PC-3 (cell line): ENCODE data around the gene CTNNBIP1. TPM values are rescaled to one million over a fixed set of nuclear protein-coding genes. Genes with fewer than 3 reads are reported as not detected.

ENCODE experiments used
- ATAC-seq: fragments of 200-7000 bp; cut with Tn5 transposase; 2 replicates; pipeline ENCODE4 v1.9.1; 2020; ENCODE audit warnings: mild to moderate bottlenecking, moderate library complexity
- BruUV-seq: library from RNA; stranded (reverse); fragments of 400-500 nt; replicated peaks from 2 replicates; lab custom pipeline; 2021; lab: Mats Ljungman, UMichigan
- CTCF ChIA-PET: fragments of 300-600 bp; sonication (Branson Sonifier 250); formaldehyde crosslinking; loops from one replicate; lab custom pipeline; 2022; ENCODE audit warnings: antibody characterized with exemption; lab: Charles Lee
- POLR2A ChIA-PET: fragments of 300-600 bp; sonication (Branson Sonifier 250); formaldehyde crosslinking; loops from one replicate; lab custom pipeline; 2022; ENCODE audit warnings: antibody characterized with exemption; ENCODE audit not compliant: unreplicated experiment; lab: Charles Lee
- DNase-seq: peaks from one replicate; pipeline ENCODE4 v3.0.0-alpha.2; 2015
- H2AFZ ChIP-seq: fragments of 300-600 bp; sonication (generic); 2 replicates; pipeline ENCODE4 v1.6.0; 2016; ENCODE audit warnings: antibody characterized with exemption, low read length
- H3F3A ChIP-seq: fragments of 300-600 bp; sonication (generic); one replicate; pipeline ENCODE4 v1.6.0; 2017; ENCODE audit warnings: antibody characterized with exemption, low read length, control low read depth, mild to moderate bottlenecking; ENCODE audit not compliant: unreplicated experiment
- H3K27ac ChIP-seq: fragments of 300-600 bp; sonication (generic); 2 replicates; pipeline ENCODE4 v1.5.1; 2016; ENCODE audit warnings: mild to moderate bottlenecking, low read length
- H3K27me3 ChIP-seq: fragments of 300-600 bp; sonication (generic); 2 replicates; pipeline ENCODE4 v1.6.1; 2016; ENCODE audit warnings: low read length, mixed read lengths
- H3K36me3 ChIP-seq: fragments of 300-600 bp; sonication (generic); 2 replicates; pipeline ENCODE4 v1.6.1; 2016; ENCODE audit warnings: low read depth, mixed run types, low read length, mixed read lengths
- H3K4me1 ChIP-seq: fragments of 300-600 bp; sonication (generic); 2 replicates; pipeline ENCODE4 v1.5.1; 2016; ENCODE audit warnings: low read length; ENCODE audit not compliant: insufficient read depth
- H3K4me2 ChIP-seq: fragments of 300-600 bp; sonication (generic); 2 replicates; pipeline ENCODE4 v1.6.0; 2016; ENCODE audit warnings: low read length
- H3K4me3 ChIP-seq: fragments of 300-600 bp; sonication (generic); 2 replicates; pipeline ENCODE4 v1.5.1; 2016; ENCODE audit warnings: mild to moderate bottlenecking, low read length, mixed read lengths
- H3K79me2 ChIP-seq: fragments of 300-600 bp; sonication (generic); 2 replicates; pipeline ENCODE4 v1.6.1; 2017; ENCODE audit warnings: low read length, mixed read lengths
- H3K9ac ChIP-seq: fragments of 300-600 bp; sonication (generic); 2 replicates; pipeline ENCODE4 v1.6.0; 2016; ENCODE audit warnings: mild to moderate bottlenecking, low read length
- H3K9me2 ChIP-seq: fragments of 300-600 bp; sonication (generic); replicated peaks from 2 replicates; pipeline ENCODE4 v1.6.1; 2016; ENCODE audit warnings: mixed run types, low read length, mixed read lengths
- H3K9me3 ChIP-seq: fragments of 300-600 bp; sonication (generic); 2 replicates; pipeline ENCODE4 v1.6.1; 2016; ENCODE audit warnings: low read length, mixed read lengths
- H4K20me1 ChIP-seq: fragments of 300-600 bp; sonication (generic); 2 replicates; pipeline ENCODE4 v1.6.1; 2016; ENCODE audit warnings: low read length, mixed read lengths
- EZH2 ChIP-seq: fragments of 300-600 bp; sonication (generic); IDR thresholded peaks from one replicate; pipeline ENCODE4 v1.6.1; 2017; ENCODE audit warnings: antibody characterized with exemption, mild to moderate bottlenecking, low read length; ENCODE audit not compliant: unreplicated experiment
- EZH2phosphoT487 ChIP-seq: fragments of 300-600 bp; sonication (generic); IDR thresholded peaks from 2 replicates; pipeline ENCODE4 v1.6.1; 2018; ENCODE audit warnings: mild to moderate bottlenecking, antibody characterized with exemption, low read length, borderline replicate concordance
- intact Hi-C: fragments of 100-400 bp; cut with micrococcal nuclease; formaldehyde crosslinking; loops from 2 replicates; pipeline ENCODE4 v1.9.0; 2023
- total RNA-seq: library from RNA; depleted of rRNA; stranded (reverse); fragments of >200 nt; gene quantifications from 2 replicates; pipeline ENCODE4 v1.2.3, GENCODE V29; 2014
- TF ChIP-seq, protein P1 (sequence below): fragments of 300-600 bp; sonication (generic); conservative IDR thresholded peaks from 2 replicates; pipeline ENCODE4 v1.5.1; 2017; ENCODE audit warnings: antibody characterized with exemption, low read depth, mild to moderate bottlenecking, low read length

Gene CTNNBIP1
- total RNA-seq, 1 experiment from 2014 or later = 78.1 TPM

- H3K36me3 ChIP-seq = no peaks in the 10 kb centered on the region
- no peaks in the 10 kb centered on the region for H3K27me3 ChIP-seq
- no peaks in the 10 kb centered on the region for H3K9me3 ChIP-seq
- H3K4me1 ChIP-seq = peaks cover 24% of the 10 kb centered on the region
- DNase-seq = no peak
- no peak overlapping the region for H2AFZ ChIP-seq
- no peak for ATAC-seq
- intact Hi-C loops = no loop called here
- no peak overlapping the region for H3K27ac ChIP-seq
- no peak overlapping the region for H3K9ac ChIP-seq
- BruUV-seq = no TSS peak
- H3F3A ChIP-seq = no peaks in the 10 kb centered on the region
- ChIA-PET CTCF (no interaction called here), POLR2A (no interaction called here)
- H3K79me2 ChIP-seq = no peaks in the 10 kb centered on the region
- H3K9me2 ChIP-seq = no peaks in the 10 kb centered on the region
- TF ChIP-seq EZH2 (no peak), EZH2phosphoT487 (no peak)
- TF ChIP-seq, protein P1, sequence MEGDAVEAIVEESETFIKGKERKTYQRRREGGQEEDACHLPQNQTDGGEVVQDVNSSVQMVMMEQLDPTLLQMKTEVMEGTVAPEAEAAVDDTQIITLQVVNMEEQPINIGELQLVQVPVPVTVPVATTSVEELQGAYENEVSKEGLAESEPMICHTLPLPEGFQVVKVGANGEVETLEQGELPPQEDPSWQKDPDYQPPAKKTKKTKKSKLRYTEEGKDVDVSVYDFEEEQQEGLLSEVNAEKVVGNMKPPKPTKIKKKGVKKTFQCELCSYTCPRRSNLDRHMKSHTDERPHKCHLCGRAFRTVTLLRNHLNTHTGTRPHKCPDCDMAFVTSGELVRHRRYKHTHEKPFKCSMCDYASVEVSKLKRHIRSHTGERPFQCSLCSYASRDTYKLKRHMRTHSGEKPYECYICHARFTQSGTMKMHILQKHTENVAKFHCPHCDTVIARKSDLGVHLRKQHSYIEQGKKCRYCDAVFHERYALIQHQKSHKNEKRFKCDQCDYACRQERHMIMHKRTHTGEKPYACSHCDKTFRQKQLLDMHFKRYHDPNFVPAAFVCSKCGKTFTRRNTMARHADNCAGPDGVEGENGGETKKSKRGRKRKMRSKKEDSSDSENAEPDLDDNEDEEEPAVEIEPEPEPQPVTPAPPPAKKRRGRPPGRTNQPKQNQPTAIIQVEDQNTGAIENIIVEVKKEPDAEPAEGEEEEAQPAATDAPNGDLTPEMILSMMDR = no peak
- H3K4me2 ChIP-seq = no peak overlapping the region
- no peaks in the 10 kb centered on the region for H4K20me1 ChIP-seq
- H3K4me3 ChIP-seq = no peak overlapping the region
Measured at GRCh38 chr1:9845914-9846313, 64.2 kb downstream of the CTNNBIP1 start.

GRCh38 chr1:9844756-9845155, 65.3 kb downstream of the CTNNBIP1 start:
- Histone ChIP-seq H3K36me3 (no peaks in the 10 kb centered on the region), H3K4me1 (peaks cover 24% of the 10 kb centered on the region), H4K20me1 (no peaks in the 10 kb centered on the region), H3K9me2 (no peaks in the 10 kb centered on the region), H3K9me3 (no peaks in the 10 kb centered on the region), H3K27me3 (no peaks in the 10 kb centered on the region), H2AFZ (no peak overlapping the region), H3F3A (no peaks in the 10 kb centered on the region), H3K27ac (no peak overlapping the region), H3K4me3 (no peak overlapping the region), H3K9ac (no peak overlapping the region), H3K79me2 (no peaks in the 10 kb centered on the region), H3K4me2 (no peak overlapping the region)
- no TSS peak for BruUV-seq
- DNase-seq = no peak
- TF ChIP-seq, protein P1 = no peak
- TF ChIP-seq EZH2phosphoT487 (no peak), EZH2 (no peak)
- intact Hi-C loops = no loop called here
- ATAC-seq = no peak
- ChIA-PET CTCF (no interaction called here), POLR2A (no interaction called here)

- H3K4me1 ChIP-seq = peaks cover 24% of the 10 kb centered on the region
- no peaks in the 10 kb centered on the region for H4K20me1 ChIP-seq
- ATAC-seq (peak; percentile 8; the same call in 1 of the 2 replicates), DNase-seq (no peak)
- H3K27me3 ChIP-seq = no peaks in the 10 kb centered on the region
- H3K9me2 ChIP-seq = no peaks in the 10 kb centered on the region
- H3K79me2 ChIP-seq = no peaks in the 10 kb centered on the region
- no peaks in the 10 kb centered on the region for H3K36me3 ChIP-seq
- H3K4me2 ChIP-seq = peak overlapping the region; percentile 57
- peak overlapping the region; percentile 69 for H3K27ac ChIP-seq
- ChIA-PET POLR2A (no interaction called here), CTCF (no interaction called here)
- TF ChIP-seq, protein P1 = no peak
- TF ChIP-seq EZH2phosphoT487 (no peak), EZH2 (no peak)
- H3K4me3 ChIP-seq = no peak overlapping the region; the same call in 1 of the 2 replicates
- H3K9ac ChIP-seq = no peak overlapping the region; the same call in 1 of the 2 replicates
- H3F3A ChIP-seq = no peaks in the 10 kb centered on the region
- H3K9me3 ChIP-seq = no peaks in the 10 kb centered on the region
- peak overlapping the region; percentile 52; the same call in 1 of the 2 replicates for H2AFZ ChIP-seq
- intact Hi-C loops = no loop called here
- no TSS peak for BruUV-seq
Measured at GRCh38 chr1:9844106-9844505, 66.0 kb downstream of the CTNNBIP1 start.
